Measurements from ENCODE around the gene EEF1B2.
"Not testable (repeated sequence)": the region's sequence is repeated elsewhere in the genome, so short reads cannot be mapped to it uniquely, and the experiment has no call there.

The EEF1B2 gene

GRCh38 chr2:206159346-206160124 is at the start of gene EEF1B2, which contains the start of gene NDUFS1:
TSS of gene EEF1B2 (plus strand) at chr2:206159895. CDS start at chr2:206159980, 85 bp downstream.
TSS of gene NDUFS1 (minus strand) at chr2:206159444. CDS start at chr2:206153678, 5,766 bp downstream.
- Histone ChIP-seq H3K27me3 (ENCODE audit: control insufficient read depth, insufficient read depth, low read length) (no peaks in the 10 kb centered on the region), H3K9me3 (ENCODE audit: control insufficient read depth, insufficient read depth, low read length) (no peaks in the 10 kb centered on the region), H3K36me3 (ENCODE audit: control insufficient read depth, insufficient read depth, low read length) (peaks cover 47% of the 10 kb centered on the region), H3K4me3 (ENCODE audit: low read depth, low read length) (peak within 1 kb of the TSS; percentile 89), H3K9ac (ENCODE audit: low read depth, low read length) (peak within 1 kb of the TSS; percentile 95), H3K4me1 (ENCODE audit: control insufficient read depth, insufficient read depth, low read length) (peaks cover 6% of the 10 kb centered on the region), H3K27ac (ENCODE audit: low read depth, low read length) (peak within 1 kb of the TSS; percentile 96)

- H3K9me3 ChIP-seq (ENCODE audit: control insufficient read depth, insufficient read depth, low read length) = no peaks in the 10 kb centered on the region
- H3K36me3 ChIP-seq (ENCODE audit: control insufficient read depth, insufficient read depth, low read length) = 0 out of 2 replicates have a peak, but pooled peaks cover 6% of the 10 kb centered on the region
- H3K27ac ChIP-seq (ENCODE audit: low read depth, low read length) = no peak overlapping the region
- H3K9ac ChIP-seq (ENCODE audit: low read depth, low read length) = no peak overlapping the region
- no peak overlapping the region for H3K4me3 ChIP-seq (ENCODE audit: low read depth, low read length)
- no peaks in the 10 kb centered on the region for H3K4me1 ChIP-seq (ENCODE audit: control insufficient read depth, insufficient read depth, low read length)
- no peaks in the 10 kb centered on the region for H3K27me3 ChIP-seq (ENCODE audit: control insufficient read depth, insufficient read depth, low read length)
Measured at GRCh38 chr2:206112108-206112507, 47.6 kb upstream of the EEF1B2 start.

GRCh38 chr2:206112846-206113547 is 46.7 kb upstream of the EEF1B2 start:
- Histone ChIP-seq H3K36me3 (ENCODE audit: control insufficient read depth, insufficient read depth, low read length) (0 out of 2 replicates have a peak, but pooled peaks cover 9% of the 10 kb centered on the region), H3K4me1 (ENCODE audit: control insufficient read depth, insufficient read depth, low read length) (no peaks in the 10 kb centered on the region), H3K9me3 (ENCODE audit: control insufficient read depth, insufficient read depth, low read length) (no peaks in the 10 kb centered on the region)

GRCh38 chr2:206115026-206115578 is 44.6 kb upstream of the EEF1B2 start:
- Histone ChIP-seq H3K4me1 (ENCODE audit: control insufficient read depth, insufficient read depth, low read length) (no peaks in the 10 kb centered on the region), H3K4me3 (ENCODE audit: low read depth, low read length) (no peak overlapping the region), H3K36me3 (ENCODE audit: control insufficient read depth, insufficient read depth, low read length) (peaks cover 14% of the 10 kb centered on the region), H3K9ac (ENCODE audit: low read depth, low read length) (no peak overlapping the region), H3K27ac (ENCODE audit: low read depth, low read length) (no peak overlapping the region), H3K9me3 (ENCODE audit: control insufficient read depth, insufficient read depth, low read length) (no peaks in the 10 kb centered on the region), H3K27me3 (ENCODE audit: control insufficient read depth, insufficient read depth, low read length) (no peaks in the 10 kb centered on the region)

More at GRCh38 chr2:206112846-206113547, 46.7 kb upstream of the EEF1B2 start:
- no peak overlapping the region for H3K27ac ChIP-seq (ENCODE audit: low read depth, low read length)
- no peak overlapping the region for H3K4me3 ChIP-seq (ENCODE audit: low read depth, low read length)
- no peak overlapping the region for H3K9ac ChIP-seq (ENCODE audit: low read depth, low read length)
- H3K27me3 ChIP-seq (ENCODE audit: control insufficient read depth, insufficient read depth, low read length) = no peaks in the 10 kb centered on the region

- Histone ChIP-seq H3K4me1 (ENCODE audit: control insufficient read depth, insufficient read depth, low read length) (no peaks in the 10 kb centered on the region), H3K36me3 (ENCODE audit: control insufficient read depth, insufficient read depth, low read length) (peaks cover 25% of the 10 kb centered on the region), H3K4me3 (ENCODE audit: low read depth, low read length) (no peak overlapping the region), H3K9me3 (ENCODE audit: control insufficient read depth, insufficient read depth, low read length) (no peaks in the 10 kb centered on the region), H3K9ac (ENCODE audit: low read depth, low read length) (no peak overlapping the region), H3K27me3 (ENCODE audit: control insufficient read depth, insufficient read depth, low read length) (no peaks in the 10 kb centered on the region), H3K27ac (ENCODE audit: low read depth, low read length) (no peak overlapping the region)
Measured at GRCh38 chr2:206116278-206116677, 43.4 kb upstream of the EEF1B2 start.

- H3K27me3 ChIP-seq (ENCODE audit: control insufficient read depth, insufficient read depth, low read length); H3K27ac ChIP-seq (ENCODE audit: low read depth, low read length); H3K9ac ChIP-seq (ENCODE audit: low read depth, low read length); H3K4me3 ChIP-seq (ENCODE audit: low read depth, low read length); H3K9me3 ChIP-seq (ENCODE audit: control insufficient read depth, insufficient read depth, low read length); H3K4me1 ChIP-seq (ENCODE audit: control insufficient read depth, insufficient read depth, low read length): not testable (repeated sequence)
- peaks cover 79% of the 10 kb centered on the region for H3K36me3 ChIP-seq (ENCODE audit: control insufficient read depth, insufficient read depth, low read length)
Measured at GRCh38 chr2:206122569-206122968, 37.1 kb upstream of the EEF1B2 start.

- H3K4me1 ChIP-seq (ENCODE audit: control insufficient read depth, insufficient read depth, low read length) = no peaks in the 10 kb centered on the region
- no peak overlapping the region for H3K4me3 ChIP-seq (ENCODE audit: low read depth, low read length)
- H3K27me3 ChIP-seq (ENCODE audit: control insufficient read depth, insufficient read depth, low read length) = no peaks in the 10 kb centered on the region
- H3K9me3 ChIP-seq (ENCODE audit: control insufficient read depth, insufficient read depth, low read length) = no peaks in the 10 kb centered on the region
- H3K36me3 ChIP-seq (ENCODE audit: control insufficient read depth, insufficient read depth, low read length) = peaks cover 96% of the 10 kb centered on the region
- no peak overlapping the region for H3K9ac ChIP-seq (ENCODE audit: low read depth, low read length)
- H3K27ac ChIP-seq (ENCODE audit: low read depth, low read length) = no peak overlapping the region
Measured at GRCh38 chr2:206125901-206126300, 33.8 kb upstream of the EEF1B2 start.

GRCh38 chr2:206127656-206128055 is 32.0 kb upstream of the EEF1B2 start:
- Histone ChIP-seq H3K27ac (ENCODE audit: low read depth, low read length) (no peak overlapping the region), H3K4me3 (ENCODE audit: low read depth, low read length) (no peak overlapping the region), H3K9ac (ENCODE audit: low read depth, low read length) (no peak overlapping the region), H3K9me3 (ENCODE audit: control insufficient read depth, insufficient read depth, low read length) (no peaks in the 10 kb centered on the region), H3K36me3 (ENCODE audit: control insufficient read depth, insufficient read depth, low read length) (peaks cover 95% of the 10 kb centered on the region), H3K27me3 (ENCODE audit: control insufficient read depth, insufficient read depth, low read length) (no peaks in the 10 kb centered on the region), H3K4me1 (ENCODE audit: control insufficient read depth, insufficient read depth, low read length) (no peaks in the 10 kb centered on the region)

GRCh38 chr2:206143451-206143850 is 16.2 kb upstream of the EEF1B2 start:
- no peaks in the 10 kb centered on the region for H3K9me3 ChIP-seq (ENCODE audit: control insufficient read depth, insufficient read depth, low read length)
- no peak overlapping the region for H3K9ac ChIP-seq (ENCODE audit: low read depth, low read length)
- no peak overlapping the region for H3K4me3 ChIP-seq (ENCODE audit: low read depth, low read length)
- no peak overlapping the region for H3K27ac ChIP-seq (ENCODE audit: low read depth, low read length)
- H3K36me3 ChIP-seq (ENCODE audit: control insufficient read depth, insufficient read depth, low read length) = peaks cover 96% of the 10 kb centered on the region
- H3K27me3 ChIP-seq (ENCODE audit: control insufficient read depth, insufficient read depth, low read length) = no peaks in the 10 kb centered on the region
- H3K4me1 ChIP-seq (ENCODE audit: control insufficient read depth, insufficient read depth, low read length) = no peaks in the 10 kb centered on the region

- Histone ChIP-seq H3K4me1 (ENCODE audit: control insufficient read depth, insufficient read depth, low read length) (no peaks in the 10 kb centered on the region), H3K36me3 (ENCODE audit: control insufficient read depth, insufficient read depth, low read length) (peaks cover 96% of the 10 kb centered on the region), H3K4me3 (ENCODE audit: low read depth, low read length) (no peak overlapping the region), H3K27ac (ENCODE audit: low read depth, low read length) (no peak overlapping the region), H3K9ac (ENCODE audit: low read depth, low read length) (no peak overlapping the region), H3K27me3 (ENCODE audit: control insufficient read depth, insufficient read depth, low read length) (no peaks in the 10 kb centered on the region), H3K9me3 (ENCODE audit: control insufficient read depth, insufficient read depth, low read length) (no peaks in the 10 kb centered on the region)
Measured at GRCh38 chr2:206144383-206144782, 15.3 kb upstream of the EEF1B2 start.

- H3K36me3 ChIP-seq (ENCODE audit: control insufficient read depth, insufficient read depth, low read length) = peaks cover 96% of the 10 kb centered on the region
- H3K27me3 ChIP-seq (ENCODE audit: control insufficient read depth, insufficient read depth, low read length) = no peaks in the 10 kb centered on the region
- H3K27ac ChIP-seq (ENCODE audit: low read depth, low read length) = no peak overlapping the region
- no peak overlapping the region for H3K9ac ChIP-seq (ENCODE audit: low read depth, low read length)
- no peaks in the 10 kb centered on the region for H3K4me1 ChIP-seq (ENCODE audit: control insufficient read depth, insufficient read depth, low read length)
- H3K4me3 ChIP-seq (ENCODE audit: low read depth, low read length) = no peak overlapping the region
- no peaks in the 10 kb centered on the region for H3K9me3 ChIP-seq (ENCODE audit: control insufficient read depth, insufficient read depth, low read length)
Measured at GRCh38 chr2:206145665-206146064, 14.0 kb upstream of the EEF1B2 start.

Data from HUES48 (cell line).